HUES48 (cell line): ENCODE measurements around the gene KRT24.
"Not testable (repeated sequence)": the region's sequence is repeated elsewhere in the genome, so short reads cannot be mapped to it uniquely, and the experiment has no call there.

Experiments used
- H3K27ac ChIP-seq: one replicate; pipeline ENCODE4 v1.7.0; 2013; ENCODE audit warnings: low read depth, low read length, inconsistent platforms
- H3K27me3 ChIP-seq: 2 replicates; pipeline ENCODE4 v1.6.1; 2013; ENCODE audit warnings: mild to moderate bottlenecking, low read length; ENCODE audit not compliant: control insufficient read depth, insufficient read depth
- H3K36me3 ChIP-seq: 2 replicates; pipeline ENCODE4 v1.6.1; 2013; ENCODE audit warnings: low read length; ENCODE audit not compliant: control insufficient read depth, insufficient read depth
- H3K4me1 ChIP-seq: 2 replicates; pipeline ENCODE4 v1.6.1; 2013; ENCODE audit warnings: mild to moderate bottlenecking, low read length; ENCODE audit not compliant: control insufficient read depth, insufficient read depth
- H3K4me3 ChIP-seq: 2 replicates; pipeline ENCODE4 v1.5.1; 2013; ENCODE audit warnings: mild to moderate bottlenecking, low read depth, low read length
- H3K9ac ChIP-seq: 2 replicates; pipeline ENCODE4 v1.6.1; 2013; ENCODE audit warnings: mild to moderate bottlenecking, low read depth, low read length, moderate library complexity
- H3K9me3 ChIP-seq: 2 replicates; pipeline ENCODE4 v1.6.1; 2013; ENCODE audit warnings: low read length; ENCODE audit not compliant: control insufficient read depth, insufficient read depth

Gene KRT24

GRCh38 chr17:40703652-40704051, at the start of gene KRT24:
Gene KRT24 (minus strand): TSS chr17:40703752. CDS start chr17:40703693, 59 bp downstream.
- no peak within 1 kb of the TSS for H3K27ac ChIP-seq
- no peaks in the 10 kb centered on the region for H3K27me3 ChIP-seq
- no peaks in the 10 kb centered on the region for H3K9me3 ChIP-seq
- no peak within 1 kb of the TSS for H3K4me3 ChIP-seq
- H3K9ac ChIP-seq: no peak within 1 kb of the TSS
- H3K4me1 ChIP-seq: no peaks in the 10 kb centered on the region
- H3K36me3 ChIP-seq: no peaks in the 10 kb centered on the region

- H3K36me3 ChIP-seq: no peaks in the 10 kb centered on the region
- H3K9ac ChIP-seq: no peak overlapping the region
- no peaks in the 10 kb centered on the region for H3K27me3 ChIP-seq
- no peaks in the 10 kb centered on the region for H3K9me3 ChIP-seq
- no peak overlapping the region for H3K4me3 ChIP-seq
- no peaks in the 10 kb centered on the region for H3K4me1 ChIP-seq
- H3K27ac ChIP-seq: no peak overlapping the region
Observed at GRCh38 chr17:40751065-40751464, 47.5 kb upstream of the KRT24 start.

GRCh38 chr17:40750391-40750790, 46.8 kb upstream of the KRT24 start:
- Histone ChIP-seq H3K9ac (no peak overlapping the region), H3K4me3 (no peak overlapping the region), H3K4me1 (no peaks in the 10 kb centered on the region), H3K27ac (no peak overlapping the region), H3K27me3 (no peaks in the 10 kb centered on the region), H3K9me3 (no peaks in the 10 kb centered on the region), H3K36me3 (no peaks in the 10 kb centered on the region)

GRCh38 chr17:40748666-40749065, 45.1 kb upstream of the KRT24 start:
- H3K27ac ChIP-seq, H3K36me3 ChIP-seq, H3K9ac ChIP-seq, H3K27me3 ChIP-seq, H3K9me3 ChIP-seq, H3K4me3 ChIP-seq, H3K4me1 ChIP-seq: not testable (repeated sequence)

GRCh38 chr17:40738553-40738952, 35.0 kb upstream of the KRT24 start:
- H3K4me3 ChIP-seq: no peak overlapping the region
- no peak overlapping the region for H3K9ac ChIP-seq
- no peaks in the 10 kb centered on the region; the same call in 1 of the 2 replicates for H3K27me3 ChIP-seq
- H3K27ac ChIP-seq: no peak overlapping the region
- H3K4me1 ChIP-seq: no peaks in the 10 kb centered on the region
- H3K9me3 ChIP-seq: peaks cover 8% of the 10 kb centered on the region; the same call in 1 of the 2 replicates
- no peaks in the 10 kb centered on the region for H3K36me3 ChIP-seq

- Histone ChIP-seq H3K27me3 (no peaks in the 10 kb centered on the region; the same call in 1 of the 2 replicates), H3K4me3 (no peak overlapping the region), H3K9me3 (peaks cover 4% of the 10 kb centered on the region; the same call in 1 of the 2 replicates), H3K4me1 (no peaks in the 10 kb centered on the region), H3K27ac (no peak overlapping the region), H3K36me3 (no peaks in the 10 kb centered on the region), H3K9ac (no peak overlapping the region)
Observed at GRCh38 chr17:40735016-40735415, 31.5 kb upstream of the KRT24 start.

GRCh38 chr17:40734018-40734417, 30.5 kb upstream of the KRT24 start:
- Histone ChIP-seq H3K36me3 (no peaks in the 10 kb centered on the region), H3K27me3 (no peaks in the 10 kb centered on the region), H3K4me1 (no peaks in the 10 kb centered on the region), H3K27ac (no peak overlapping the region), H3K4me3 (no peak overlapping the region), H3K9me3 (peaks cover 4% of the 10 kb centered on the region; the same call in 1 of the 2 replicates), H3K9ac (no peak overlapping the region)

- H3K9me3 ChIP-seq: peaks cover 4% of the 10 kb centered on the region; the same call in 1 of the 2 replicates
Observed at GRCh38 chr17:40730970-40731369, 27.4 kb upstream of the KRT24 start.

GRCh38 chr17:40727447-40728231, 24.1 kb upstream of the KRT24 start:
- no peaks in the 10 kb centered on the region for H3K4me1 ChIP-seq
- no peak overlapping the region for H3K9ac ChIP-seq
- no peak overlapping the region for H3K4me3 ChIP-seq
- H3K27ac ChIP-seq: no peak overlapping the region
- H3K9me3 ChIP-seq: no peaks in the 10 kb centered on the region
- H3K36me3 ChIP-seq: no peaks in the 10 kb centered on the region
- H3K27me3 ChIP-seq: no peaks in the 10 kb centered on the region

More at GRCh38 chr17:40730970-40731369, 27.4 kb upstream of the KRT24 start:
- Histone ChIP-seq H3K4me1 (no peaks in the 10 kb centered on the region), H3K36me3 (no peaks in the 10 kb centered on the region), H3K9ac (no peak overlapping the region), H3K4me3 (no peak overlapping the region), H3K27ac (no peak overlapping the region), H3K27me3 (no peaks in the 10 kb centered on the region)

- Histone ChIP-seq H3K4me1 (no peaks in the 10 kb centered on the region), H3K36me3 (no peaks in the 10 kb centered on the region), H3K27me3 (no peaks in the 10 kb centered on the region), H3K9me3 (no peaks in the 10 kb centered on the region), H3K4me3 (no peak overlapping the region), H3K27ac (no peak overlapping the region), H3K9ac (no peak overlapping the region)
Observed at GRCh38 chr17:40726919-40727318, 23.4 kb upstream of the KRT24 start.

- Histone ChIP-seq H3K36me3 (no peaks in the 10 kb centered on the region), H3K27me3 (no peaks in the 10 kb centered on the region), H3K27ac (no peak overlapping the region), H3K9me3 (no peaks in the 10 kb centered on the region), H3K9ac (no peak overlapping the region), H3K4me1 (no peaks in the 10 kb centered on the region), H3K4me3 (no peak overlapping the region)
Observed at GRCh38 chr17:40724656-40725055, 21.1 kb upstream of the KRT24 start.
